HG02981 (cell line): ENCODE measurements around the gene SLC35B4.
A peak's percentile ranks its signal among the peaks of the same experiment; 100 is the strongest.

ENCODE experiments used
- ATAC-seq: cut with Tn5 transposase; IDR thresholded peaks from one replicate; pipeline ENCODE4 v1.9.1; 2021; ENCODE audit warnings: mild to moderate bottlenecking, moderate library complexity; ENCODE audit not compliant: unreplicated experiment

SLC35B4 gene, protein sequence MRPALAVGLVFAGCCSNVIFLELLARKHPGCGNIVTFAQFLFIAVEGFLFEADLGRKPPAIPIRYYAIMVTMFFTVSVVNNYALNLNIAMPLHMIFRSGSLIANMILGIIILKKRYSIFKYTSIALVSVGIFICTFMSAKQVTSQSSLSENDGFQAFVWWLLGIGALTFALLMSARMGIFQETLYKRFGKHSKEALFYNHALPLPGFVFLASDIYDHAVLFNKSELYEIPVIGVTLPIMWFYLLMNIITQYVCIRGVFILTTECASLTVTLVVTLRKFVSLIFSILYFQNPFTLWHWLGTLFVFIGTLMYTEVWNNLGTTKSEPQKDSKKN

DNA sequence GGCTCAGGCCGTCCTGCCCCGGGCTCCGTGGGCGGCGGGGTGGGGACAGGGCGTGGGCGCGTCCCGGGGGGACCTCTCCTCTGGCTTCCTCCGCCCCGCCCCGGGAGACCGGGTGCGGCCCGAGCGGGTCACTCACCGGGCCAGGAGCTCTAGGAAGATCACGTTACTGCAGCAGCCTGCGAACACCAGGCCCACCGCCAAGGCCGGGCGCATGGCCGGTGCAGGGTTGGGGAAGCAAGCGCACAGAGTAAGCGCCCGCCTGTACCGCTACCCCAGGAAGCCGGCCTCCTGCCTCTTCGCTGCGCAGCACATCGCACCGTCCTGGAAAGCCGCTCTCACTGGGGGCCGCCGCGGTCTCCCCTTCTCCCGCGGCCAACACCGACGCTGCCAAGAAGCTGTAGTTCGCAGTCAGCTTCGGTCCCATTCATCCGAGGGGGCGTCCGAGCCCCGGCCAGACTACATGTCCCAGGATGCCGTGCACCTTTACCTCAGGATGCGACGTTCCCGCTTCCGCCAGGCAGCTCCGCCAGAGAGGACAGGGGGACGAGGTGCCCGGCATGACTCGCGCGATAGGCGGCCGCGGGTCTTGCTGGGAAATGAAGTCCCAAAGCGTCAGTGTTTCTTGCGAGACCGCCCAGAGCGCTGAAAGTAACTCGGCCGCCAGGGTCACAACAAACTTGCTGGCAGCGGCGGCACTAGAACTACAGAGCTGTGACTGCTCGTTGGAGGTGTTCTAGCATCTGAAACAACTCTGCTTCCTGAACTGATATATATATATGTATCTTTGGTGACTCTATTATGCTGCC, at the start of gene SLC35B4:
TSS of gene SLC35B4 (minus strand) at position 392 of the 806 bp plus-strand sequence. CDS start at position 213, 179 bp downstream.
- peak; percentile 99 for ATAC-seq

- no peak for ATAC-seq
Observed at GRCh38 chr7:134366481-134366880, 49.8 kb upstream of the SLC35B4 start.

GRCh38 chr7:134365341-134366054, 48.8 kb upstream of the SLC35B4 start:
- no peak for ATAC-seq

GRCh38 chr7:134364619-134365037, 47.9 kb upstream of the SLC35B4 start:
- ATAC-seq: no peak

GRCh38 chr7:134362587-134363483, 46.1 kb upstream of the SLC35B4 start:
- ATAC-seq: no peak

DNA sequence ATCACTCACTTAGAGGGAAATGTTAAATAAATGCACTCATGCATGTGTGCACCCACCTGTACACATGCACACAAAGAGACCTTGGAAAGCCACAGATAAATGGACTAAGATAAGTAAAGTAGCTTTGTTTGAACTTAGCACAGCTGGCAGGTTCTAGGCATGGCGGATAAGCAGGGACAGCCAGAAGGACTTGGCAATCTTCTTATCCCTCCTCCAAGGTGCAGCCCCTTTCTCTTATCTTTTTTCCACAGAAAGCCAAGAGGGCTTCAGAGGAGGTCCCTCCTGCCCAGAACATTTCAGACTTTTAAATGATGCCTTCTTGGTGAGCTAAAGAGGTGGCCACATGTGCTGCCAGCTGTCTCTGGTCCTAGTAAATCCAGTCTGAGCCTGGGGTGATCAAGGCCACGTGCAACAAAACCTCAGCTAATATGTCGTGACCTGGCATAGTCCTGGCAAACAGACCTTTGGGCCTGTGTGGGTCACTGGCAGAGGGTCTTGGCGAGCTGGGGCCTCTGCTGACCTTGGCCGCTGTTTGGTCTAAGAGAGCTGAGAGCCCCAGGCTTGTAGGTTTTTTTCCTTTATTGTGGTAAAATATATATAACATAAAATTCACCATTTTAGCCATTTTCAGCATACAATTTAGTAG, 43.2 kb upstream of the SLC35B4 start:
- ATAC-seq: no peak

- no peak for ATAC-seq
Observed at GRCh38 chr7:134357486-134357885, 40.8 kb upstream of the SLC35B4 start.

- no peak for ATAC-seq
Observed at GRCh38 chr7:134356421-134356936, 39.7 kb upstream of the SLC35B4 start.

DNA sequence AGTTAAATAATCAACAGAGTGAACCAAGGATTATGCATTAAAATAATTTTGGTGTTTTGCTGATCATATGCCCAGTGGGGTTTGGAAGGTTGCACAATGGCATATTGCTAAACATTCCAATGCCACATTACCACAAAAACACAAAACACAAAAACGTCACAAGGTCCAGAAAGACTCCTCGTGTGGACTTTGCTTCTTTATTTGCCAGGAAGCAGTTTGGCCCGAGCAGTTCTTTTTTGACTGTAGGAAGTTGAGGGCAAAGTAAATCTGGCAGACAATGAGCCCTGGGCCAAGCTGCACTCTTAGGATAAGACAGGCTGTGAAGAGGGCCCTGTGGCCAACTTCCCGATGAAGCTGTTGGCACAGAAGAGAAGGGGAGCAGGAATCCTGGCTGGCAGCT, 39.2 kb upstream of the SLC35B4 start:
- no peak for ATAC-seq

DNA sequence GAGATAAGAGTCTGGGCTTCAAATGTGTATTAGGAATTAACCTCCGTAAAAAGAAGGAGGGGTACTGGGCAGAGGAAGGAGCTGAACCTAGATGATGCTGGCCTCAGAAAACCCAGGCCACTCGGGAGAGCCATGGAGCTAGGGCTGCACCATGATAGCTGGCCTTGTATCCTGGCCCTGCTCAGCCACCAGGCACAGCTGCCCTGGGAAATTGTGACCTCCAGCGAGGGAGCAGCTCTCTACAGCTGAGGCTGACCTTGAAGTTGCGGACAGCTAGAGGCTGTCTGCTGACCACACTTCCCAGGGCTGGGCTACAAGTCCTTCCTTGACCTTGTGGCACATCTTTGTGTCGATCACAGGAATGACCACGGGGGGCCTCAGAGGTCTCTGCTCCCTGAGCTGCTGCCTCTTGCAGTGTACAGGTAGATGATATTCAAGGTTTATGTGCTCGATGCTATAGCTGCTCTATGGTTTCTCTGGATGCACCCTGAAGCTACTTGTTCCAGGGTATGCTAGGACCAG, 38.3 kb upstream of the SLC35B4 start:
- ATAC-seq: no peak

DNA sequence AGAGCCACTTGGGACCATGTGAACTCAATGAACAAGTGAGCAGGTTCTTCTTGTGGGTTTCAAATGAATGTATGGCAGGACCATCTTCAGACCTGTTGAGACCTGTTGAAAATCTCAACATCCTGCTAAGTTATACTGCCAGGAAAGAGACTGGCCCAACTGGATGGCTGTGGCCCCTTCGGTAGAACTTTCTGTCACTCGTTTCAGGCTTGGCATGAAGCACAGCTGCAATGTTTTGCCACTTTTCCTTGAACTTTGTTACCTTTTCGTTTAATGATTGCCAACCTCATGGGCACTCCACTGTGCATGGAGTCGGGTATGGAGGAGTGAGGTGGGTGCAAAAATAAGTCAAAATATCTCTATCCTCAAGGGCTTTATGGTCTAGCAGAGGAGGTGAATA, 36.7 kb upstream of the SLC35B4 start:
- ATAC-seq: no peak

DNA sequence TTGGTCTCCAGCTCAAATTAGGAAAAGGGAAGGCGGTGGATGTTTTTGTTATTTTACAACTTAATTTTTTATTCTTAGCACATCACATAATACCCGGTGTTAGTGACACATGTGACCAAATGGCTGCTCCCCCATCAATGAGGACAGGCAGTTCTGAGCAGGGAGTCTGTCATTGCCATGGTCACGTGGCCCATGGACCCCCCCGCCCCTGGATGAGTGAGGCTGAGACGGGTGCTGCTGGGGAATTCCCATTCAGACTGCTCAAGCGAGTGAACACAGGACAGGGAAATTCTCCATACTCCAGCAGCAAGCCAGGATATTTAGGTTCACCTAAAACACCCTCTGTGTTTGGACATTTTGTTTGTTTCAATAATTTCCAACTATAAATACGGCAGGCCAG, 34.7 kb upstream of the SLC35B4 start:
- no peak for ATAC-seq

- no peak for ATAC-seq
Observed at GRCh38 chr7:134350709-134351108, 34.0 kb upstream of the SLC35B4 start.

DNA sequence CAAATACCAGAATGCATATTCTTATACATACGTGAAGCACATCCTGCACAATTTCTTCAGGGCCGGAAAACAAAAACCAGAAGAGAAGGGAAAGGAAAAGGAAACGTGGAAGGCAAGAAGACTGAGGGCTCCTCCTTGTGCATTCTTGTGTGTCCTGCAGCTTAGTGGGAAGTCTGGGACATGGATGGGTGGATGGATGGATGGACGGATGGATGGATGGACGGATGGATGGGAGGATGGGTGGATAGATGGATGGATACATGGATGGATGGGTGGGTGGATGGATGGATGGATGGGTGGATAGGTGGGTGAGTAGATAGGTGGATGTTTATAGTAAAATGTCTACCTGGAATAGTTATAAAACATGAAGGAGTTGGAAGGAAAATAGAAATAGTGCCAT, 30.8 kb upstream of the SLC35B4 start:
- ATAC-seq: no peak

GRCh38 chr7:134343796-134344195, 27.1 kb upstream of the SLC35B4 start:
- ATAC-seq: no peak

GRCh38 chr7:134343136-134343535, 26.4 kb upstream of the SLC35B4 start:
- ATAC-seq: no peak

- no peak for ATAC-seq
Observed at GRCh38 chr7:134339475-134339874, 22.7 kb upstream of the SLC35B4 start.

GRCh38 chr7:134337980-134338379, 21.2 kb upstream of the SLC35B4 start:
- no peak for ATAC-seq

DNA sequence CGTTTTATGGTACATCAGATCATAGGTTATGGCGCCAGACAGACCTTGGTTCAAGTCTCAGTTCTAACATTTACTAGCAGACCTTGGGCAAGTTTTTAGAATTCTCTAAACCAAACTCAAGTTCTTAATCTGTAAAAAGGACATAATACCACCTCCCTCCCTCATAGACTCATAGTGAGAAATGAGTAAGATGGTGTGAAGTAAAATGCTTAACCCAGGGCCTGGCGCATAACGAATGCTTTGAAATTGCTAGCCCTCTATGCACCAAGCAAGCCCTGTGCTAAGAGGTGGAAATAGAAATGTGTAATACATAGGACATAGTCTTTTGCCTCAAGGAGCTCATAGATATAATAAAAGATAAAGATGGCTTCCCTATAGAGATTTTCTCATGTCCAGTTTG, 17.7 kb upstream of the SLC35B4 start:
- no peak for ATAC-seq

GRCh38 chr7:134333943-134334342, 17.2 kb upstream of the SLC35B4 start:
- no peak for ATAC-seq
